ENCODE results near the gene MRPL55. TPM values are rescaled to one million over a fixed set of nuclear protein-coding genes. Genes with fewer than 3 reads are reported as not detected.

The MRPL55 gene
- total RNA-seq, 2 experiments from 2014 or later, result 45.5 TPM

DNA sequence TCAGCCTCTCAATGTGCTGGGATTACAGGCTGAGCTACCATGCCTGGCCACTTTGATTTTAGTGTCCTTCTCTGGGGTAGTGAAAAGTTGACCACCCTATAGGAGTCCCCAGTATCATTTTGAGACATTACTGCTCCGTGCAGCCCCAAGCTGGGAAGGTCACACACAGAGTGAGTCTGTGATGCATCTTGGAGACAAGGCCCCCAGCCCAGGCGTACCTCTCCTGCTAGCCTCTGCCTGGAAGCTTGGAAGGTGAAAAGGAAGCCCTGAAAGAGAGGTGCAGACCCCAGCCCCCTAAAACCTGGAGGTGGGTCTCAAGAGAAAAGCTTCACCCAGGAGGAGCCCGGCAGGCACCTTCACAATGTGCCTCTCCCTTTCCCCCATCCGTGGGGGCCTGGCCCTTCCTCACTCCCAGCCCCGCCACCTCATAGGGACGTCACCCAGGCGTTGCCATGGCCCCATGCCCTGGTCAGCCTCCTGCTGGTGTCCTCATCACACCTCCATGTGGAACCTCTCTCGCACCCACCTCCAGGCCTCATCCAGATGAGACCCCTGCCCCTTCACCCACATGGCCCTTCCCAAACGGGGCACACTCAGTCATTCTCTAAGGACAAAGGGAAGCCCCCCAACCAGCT lies 32.2 kb downstream of the MRPL55 start:
- no peak for DNase-seq
- peaks cover 3% of the 10 kb centered on the region for H3K36me3 Mint-ChIP-seq (ENCODE audit: low read depth)

DNA sequence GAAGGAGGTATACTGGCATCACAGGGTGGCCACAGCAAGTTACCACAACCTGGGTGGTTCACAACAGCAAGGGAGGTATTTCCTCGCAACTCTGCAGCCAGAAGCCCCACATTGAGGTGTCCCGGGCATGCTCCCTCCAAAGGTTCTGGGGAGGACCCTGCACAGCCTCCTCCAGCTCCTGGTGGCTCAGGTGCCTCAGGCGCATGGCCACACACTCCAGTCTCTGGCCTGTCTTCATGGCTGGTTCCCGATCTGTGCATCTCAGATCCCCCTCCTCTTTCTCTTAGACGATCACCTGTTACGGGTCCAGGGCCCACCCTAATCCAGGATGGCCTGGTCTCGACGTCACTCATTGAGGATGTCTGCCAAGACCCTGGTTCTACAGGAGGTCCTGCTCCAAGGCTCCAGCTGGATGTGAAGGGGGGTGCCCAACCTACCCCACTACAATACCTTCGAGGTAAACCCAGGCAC lies 33.3 kb downstream of the MRPL55 start:
- Mint-ChIP-seq H3K4me1 (ENCODE audit: low read depth) (peaks cover 11% of the 10 kb centered on the region), H3K4me3 (no peak overlapping the region), H3K27ac (no peak overlapping the region), H3K36me3 (ENCODE audit: low read depth) (peaks cover 1% of the 10 kb centered on the region), H3K27me3 (ENCODE audit: low read depth) (no peaks in the 10 kb centered on the region), H3K9me3 (no peaks in the 10 kb centered on the region)
- no peak for DNase-seq
- intact Hi-C loops (cut with micrococcal nuclease), result no loop called here
- CTCF ChIA-PET, result interaction anchor here (0.5 kb wide), 1 partner anchor 161 kb away, joined by 9 read pairs; no protein-coding TSS in a partner anchor

More for the DNA sequence above, 32.2 kb downstream of the MRPL55 start:
- peaks cover 14% of the 10 kb centered on the region for H3K4me1 Mint-ChIP-seq (ENCODE audit: low read depth)
- no peak overlapping the region for H3K4me3 Mint-ChIP-seq
- CTCF ChIA-PET, result interaction anchor here (0.6 to 1.2 kb wide), 2 partner anchors 78 to 354 kb away, joined by 3 to 6 read pairs; no protein-coding TSS in a partner anchor
- no peaks in the 10 kb centered on the region for H3K9me3 Mint-ChIP-seq
- no peaks in the 10 kb centered on the region for H3K27me3 Mint-ChIP-seq (ENCODE audit: low read depth)
- no peak overlapping the region for H3K27ac Mint-ChIP-seq
- intact Hi-C loops (cut with micrococcal nuclease), result no loop called here

DNA sequence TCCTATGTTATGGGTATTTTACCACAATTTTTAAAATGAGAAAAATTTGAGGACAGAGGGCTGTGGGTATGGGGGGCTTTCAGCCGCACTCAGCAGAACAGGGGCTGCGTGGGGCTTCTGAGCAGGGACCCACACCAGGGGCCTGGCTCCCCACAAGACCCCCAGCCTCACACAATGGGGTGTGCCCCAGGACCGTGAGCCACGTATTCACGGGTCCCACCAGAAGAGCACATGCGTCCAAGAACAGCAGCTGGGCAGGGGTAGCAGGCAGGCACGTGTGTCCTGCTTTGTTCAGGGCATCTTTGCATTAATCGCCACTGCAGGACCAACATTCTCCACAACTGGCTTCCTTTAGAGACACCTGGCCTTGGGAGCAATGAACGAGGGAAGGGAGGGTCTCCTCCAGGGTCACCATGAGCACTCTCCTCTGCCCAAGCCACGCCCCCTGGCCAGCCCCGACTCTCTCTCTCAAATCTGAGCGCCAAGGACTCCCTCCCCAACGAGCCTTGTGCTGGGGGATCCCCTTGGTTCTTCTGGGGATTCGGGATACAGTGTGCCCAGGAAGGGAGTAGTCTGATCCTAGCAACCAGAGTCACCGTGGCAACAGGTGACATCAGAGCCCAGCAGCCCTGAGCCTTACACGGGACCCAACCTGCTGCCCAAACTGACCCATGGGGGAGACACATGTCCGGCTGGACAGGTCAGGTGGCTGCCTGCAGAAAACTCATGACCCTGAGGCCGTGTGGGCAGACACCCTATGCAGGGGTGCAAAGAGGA lies 34.0 kb downstream of the MRPL55 start:
- no peaks in the 10 kb centered on the region for H3K27me3 Mint-ChIP-seq (ENCODE audit: low read depth)
- CTCF ChIA-PET, result interaction anchor here (0.5 to 1.5 kb wide), 3 partner anchors 70 to 162 kb away, joined by 3 to 9 read pairs (median 3); no protein-coding TSS in a partner anchor
- H3K27ac Mint-ChIP-seq, result no peak overlapping the region
- intact Hi-C loops (cut with micrococcal nuclease), result no loop called here
- H3K4me3 Mint-ChIP-seq, result no peak overlapping the region
- no peak for DNase-seq
- H3K36me3 Mint-ChIP-seq (ENCODE audit: low read depth), result peaks cover 1% of the 10 kb centered on the region
- H3K4me1 Mint-ChIP-seq (ENCODE audit: low read depth), result peaks cover 7% of the 10 kb centered on the region
- no peaks in the 10 kb centered on the region for H3K9me3 Mint-ChIP-seq

DNA sequence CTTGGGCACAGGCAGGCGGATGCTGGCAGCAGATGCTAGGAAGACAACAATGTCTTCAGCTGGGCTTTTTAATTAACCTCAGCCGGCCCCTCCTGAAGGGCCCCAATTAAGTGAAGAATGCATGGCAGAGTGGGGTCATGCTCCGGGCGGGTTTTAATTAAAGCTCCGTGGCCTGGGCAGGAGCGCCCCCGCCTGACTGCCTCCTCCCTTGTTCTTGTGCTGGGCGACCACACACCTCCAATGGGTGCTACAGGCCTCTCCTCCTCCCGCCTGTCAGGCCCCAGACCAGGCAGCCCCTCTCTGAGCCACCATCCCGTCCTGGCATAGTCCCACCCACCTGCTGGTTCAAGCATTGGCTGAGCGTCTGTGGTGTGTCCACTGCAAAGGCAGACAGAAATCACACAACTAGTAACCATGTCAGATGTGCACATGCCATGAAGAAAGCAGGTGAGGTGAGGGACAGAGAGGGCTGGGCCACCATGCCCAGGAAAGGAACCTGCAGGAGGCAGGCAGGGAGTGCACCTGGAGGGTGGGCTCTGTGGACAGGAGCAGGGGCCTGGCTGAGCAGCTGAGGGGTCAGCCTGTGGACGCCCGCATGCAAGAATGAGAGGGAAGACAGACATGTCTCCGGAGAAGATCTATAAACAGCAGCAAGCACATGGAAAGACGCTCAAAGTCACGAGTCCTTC lies 35.1 kb downstream of the MRPL55 start:
- Mint-ChIP-seq H3K4me1 (ENCODE audit: low read depth) (peaks cover 3% of the 10 kb centered on the region), H3K4me3 (no peak overlapping the region), H3K9me3 (no peaks in the 10 kb centered on the region), H3K36me3 (ENCODE audit: low read depth) (no peaks in the 10 kb centered on the region), H3K27me3 (ENCODE audit: low read depth) (no peaks in the 10 kb centered on the region), H3K27ac (no peak overlapping the region)
- no peak for DNase-seq
- CTCF ChIA-PET, result interaction anchor here (0.9 to 1.5 kb wide), 2 partner anchors 69 to 74 kb away, joined by 3 read pairs; no protein-coding TSS in a partner anchor
- intact Hi-C loops (cut with micrococcal nuclease), result no loop called here

DNA sequence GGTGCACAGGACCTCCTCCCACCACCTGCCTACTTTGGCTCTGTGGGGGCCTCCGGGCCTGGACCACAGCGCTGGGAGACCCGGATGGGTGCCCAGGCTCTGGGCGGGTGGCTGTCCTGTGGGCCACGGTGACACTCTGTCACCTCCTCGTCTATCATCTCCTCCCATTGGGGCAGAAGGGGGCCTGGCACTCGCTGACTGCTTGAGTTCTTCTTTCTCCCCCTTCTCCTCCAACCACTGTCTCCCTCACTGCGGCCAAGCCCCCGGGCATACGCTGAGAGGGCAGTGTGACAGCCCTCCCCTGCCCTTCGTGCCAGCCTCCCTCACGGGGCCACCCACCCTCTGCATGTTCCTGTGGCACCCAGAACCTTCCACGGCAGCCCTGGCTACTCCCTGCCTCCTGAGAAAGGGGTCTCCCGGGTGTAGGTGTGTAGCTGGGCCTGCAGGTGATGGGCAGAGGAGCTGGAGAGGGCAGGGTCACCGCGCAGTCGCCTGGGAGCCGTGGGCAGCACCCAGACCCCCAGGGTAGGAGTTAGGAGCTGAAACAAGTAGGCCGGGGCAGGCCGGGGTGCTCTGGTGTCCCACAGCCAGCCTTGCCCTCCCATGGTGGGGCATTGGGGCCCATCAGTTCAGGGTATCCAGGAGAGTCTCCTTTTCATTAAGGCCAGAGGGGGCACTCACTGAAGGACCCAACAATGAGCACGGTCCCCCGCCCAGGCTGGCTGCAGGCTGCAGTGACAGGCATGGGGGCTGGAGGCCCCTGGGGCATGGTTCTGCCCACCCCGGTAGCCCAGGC lies 35.8 kb downstream of the MRPL55 start:
- no peak overlapping the region for H3K27ac Mint-ChIP-seq
- H3K36me3 Mint-ChIP-seq (ENCODE audit: low read depth), result no peaks in the 10 kb centered on the region
- intact Hi-C loops (cut with micrococcal nuclease), result no loop called here
- no peak for DNase-seq
- no peaks in the 10 kb centered on the region for H3K4me1 Mint-ChIP-seq (ENCODE audit: low read depth)
- H3K4me3 Mint-ChIP-seq, result no peak overlapping the region
- H3K27me3 Mint-ChIP-seq (ENCODE audit: low read depth), result no peaks in the 10 kb centered on the region
- no peaks in the 10 kb centered on the region for H3K9me3 Mint-ChIP-seq
- CTCF ChIA-PET, result interaction anchor here (1.5 kb wide), 1 partner anchor 68 kb away, joined by 3 read pairs; no protein-coding TSS in a partner anchor

DNA sequence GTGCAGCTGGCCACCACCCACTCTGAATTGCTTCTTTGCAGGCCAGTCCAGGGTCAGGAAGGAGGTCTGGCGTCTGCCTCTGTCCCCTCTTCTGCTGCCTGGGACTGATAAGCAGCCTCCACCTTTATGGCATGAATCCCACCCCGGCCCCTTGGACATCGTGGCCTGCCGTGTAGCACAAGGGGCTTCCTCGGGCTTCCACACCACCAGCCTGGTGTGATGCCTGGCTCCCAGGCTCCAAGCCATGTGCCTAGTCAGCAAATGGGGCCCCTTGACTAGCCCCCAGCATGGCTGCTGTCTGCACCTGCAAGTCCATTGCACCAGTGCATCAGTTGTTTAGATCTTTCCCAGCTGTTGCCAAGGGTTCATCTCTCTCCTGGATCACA lies 36.4 kb downstream of the MRPL55 start:
- H3K9me3 Mint-ChIP-seq, result no peaks in the 10 kb centered on the region
- no peaks in the 10 kb centered on the region for H3K27me3 Mint-ChIP-seq (ENCODE audit: low read depth)
- intact Hi-C loops (cut with micrococcal nuclease), result no loop called here
- CTCF ChIA-PET, result no interaction called here
- no peak for DNase-seq
- H3K4me1 Mint-ChIP-seq (ENCODE audit: low read depth), result no peaks in the 10 kb centered on the region
- no peak overlapping the region for H3K4me3 Mint-ChIP-seq
- H3K36me3 Mint-ChIP-seq (ENCODE audit: low read depth), result no peaks in the 10 kb centered on the region
- no peak overlapping the region for H3K27ac Mint-ChIP-seq

DNA sequence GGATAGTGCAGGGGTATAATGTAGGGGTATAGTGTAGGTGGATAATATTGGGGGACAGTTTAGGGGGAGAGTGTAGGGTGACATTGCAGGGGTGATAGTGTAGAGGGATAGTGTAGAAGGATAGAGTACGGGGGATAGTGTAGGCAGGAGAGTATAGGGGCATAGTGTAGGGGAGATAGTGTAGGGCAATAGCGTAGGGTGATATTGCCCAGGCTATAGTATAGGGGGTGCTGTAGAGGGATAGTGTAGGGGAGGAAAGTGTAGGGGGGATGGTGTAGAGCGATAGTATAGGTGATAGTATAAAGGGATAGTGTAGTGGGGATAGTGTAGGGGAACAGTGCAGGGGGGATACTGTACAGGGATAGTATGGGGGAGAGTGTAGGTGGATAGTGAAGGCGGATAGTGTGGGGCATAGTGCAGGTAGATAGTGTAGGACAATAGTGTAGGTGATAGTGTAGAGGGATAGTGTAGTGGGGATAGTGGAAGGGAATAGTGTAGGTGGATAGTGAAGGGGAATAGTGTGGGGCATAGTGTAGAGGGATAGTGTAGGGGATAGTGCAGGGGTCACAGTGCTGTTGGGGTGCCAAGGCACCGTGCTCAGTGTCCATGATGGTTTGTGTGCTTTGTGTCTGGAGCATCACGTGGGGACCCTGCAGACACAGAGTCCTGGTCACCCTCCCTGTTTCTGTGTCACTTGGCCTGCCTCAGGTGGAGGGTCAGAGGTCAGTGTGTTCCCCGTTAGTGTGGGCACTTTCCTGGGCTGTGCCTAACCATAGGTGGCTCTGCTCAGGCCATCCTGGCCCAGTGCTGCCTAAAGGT lies 37.1 kb downstream of the MRPL55 start:
- no peak overlapping the region for H3K4me3 Mint-ChIP-seq
- intact Hi-C loops (cut with micrococcal nuclease), result no loop called here
- no peak for DNase-seq
- H3K27ac Mint-ChIP-seq, result no peak overlapping the region
- H3K27me3 Mint-ChIP-seq (ENCODE audit: low read depth), result no peaks in the 10 kb centered on the region
- no peaks in the 10 kb centered on the region for H3K9me3 Mint-ChIP-seq
- H3K36me3 Mint-ChIP-seq (ENCODE audit: low read depth), result no peaks in the 10 kb centered on the region
- no peaks in the 10 kb centered on the region for H3K4me1 Mint-ChIP-seq (ENCODE audit: low read depth)
- CTCF ChIA-PET, result no interaction called here

DNA sequence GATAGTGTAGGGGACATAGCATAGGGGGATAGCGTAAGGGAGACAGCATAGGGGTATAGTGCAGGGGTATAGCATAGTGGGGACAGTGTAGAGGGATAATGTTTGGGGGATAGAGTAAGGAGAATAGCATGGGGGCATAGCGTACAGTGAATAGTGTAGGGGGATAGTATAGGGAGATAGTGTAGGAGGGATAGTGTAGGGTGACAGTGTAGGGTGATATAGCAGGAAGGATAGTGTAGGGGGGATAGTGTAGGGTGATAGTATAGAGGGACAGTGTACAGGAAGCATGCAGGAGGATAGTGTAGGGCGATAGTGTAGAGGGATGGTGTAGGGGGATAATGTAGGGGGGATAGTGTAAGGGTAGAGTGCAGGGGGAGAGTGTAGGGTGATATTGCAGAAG lies 38.2 kb downstream of the MRPL55 start:
- H3K36me3 Mint-ChIP-seq (ENCODE audit: low read depth), result no peaks in the 10 kb centered on the region
- DNase-seq, result no peak
- CTCF ChIA-PET, result no interaction called here
- peaks cover 5% of the 10 kb centered on the region for H3K27me3 Mint-ChIP-seq (ENCODE audit: low read depth)
- H3K9me3 Mint-ChIP-seq, result no peaks in the 10 kb centered on the region
- no peaks in the 10 kb centered on the region for H3K4me1 Mint-ChIP-seq (ENCODE audit: low read depth)
- H3K27ac Mint-ChIP-seq, result no peak overlapping the region
- no peak overlapping the region for H3K4me3 Mint-ChIP-seq
- intact Hi-C loops (cut with micrococcal nuclease), result no loop called here

DNA sequence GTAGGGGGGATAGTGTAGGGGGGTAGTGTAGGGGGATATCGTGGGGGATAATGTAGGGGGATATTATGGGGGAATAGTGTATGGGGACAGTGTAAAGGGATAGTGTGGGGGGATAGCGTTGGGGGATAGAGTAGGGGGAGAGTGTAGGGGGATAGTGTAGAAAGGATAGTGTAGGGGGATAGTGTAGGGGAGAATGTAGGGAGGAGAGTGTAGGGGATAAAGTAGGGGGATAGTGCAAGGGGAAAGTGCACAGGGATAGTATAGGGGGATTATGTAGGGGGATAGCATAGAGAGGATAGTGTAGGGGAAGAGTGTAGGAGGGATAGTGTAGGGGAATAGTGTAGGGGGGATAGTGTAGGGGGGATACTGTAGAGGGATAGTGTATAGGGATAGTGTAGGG lies 38.9 kb downstream of the MRPL55 start:
- Mint-ChIP-seq H3K27me3 (ENCODE audit: low read depth) (peaks cover 8% of the 10 kb centered on the region), H3K9me3 (no peaks in the 10 kb centered on the region), H3K36me3 (ENCODE audit: low read depth) (no peaks in the 10 kb centered on the region), H3K4me3 (no peak overlapping the region), H3K27ac (no peak overlapping the region), H3K4me1 (ENCODE audit: low read depth) (no peaks in the 10 kb centered on the region)
- no peak for DNase-seq
- intact Hi-C loops (cut with micrococcal nuclease), result no loop called here
- CTCF ChIA-PET, result no interaction called here

DNA sequence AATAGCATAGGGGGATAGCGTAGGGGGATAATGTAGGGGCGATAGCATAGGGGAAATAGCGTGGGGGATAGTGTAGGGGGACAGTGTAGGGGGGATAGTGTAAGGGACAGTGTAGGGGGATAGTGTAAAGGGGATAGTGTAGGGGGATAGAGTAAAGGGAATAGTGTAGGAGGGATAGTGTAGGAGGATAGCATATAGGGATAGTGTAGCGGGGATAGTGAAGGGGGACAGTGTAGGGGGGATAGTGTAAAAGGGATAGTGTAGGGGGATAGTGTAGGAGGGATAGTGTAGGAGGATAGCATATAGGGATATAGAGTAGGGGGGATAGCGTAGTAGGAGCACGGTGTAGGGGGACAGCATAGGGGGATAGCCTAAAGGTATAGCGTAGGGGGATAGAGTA lies 40.7 kb downstream of the MRPL55 start:
- H3K9me3 Mint-ChIP-seq, result no peaks in the 10 kb centered on the region
- no peak for DNase-seq
- H3K36me3 Mint-ChIP-seq (ENCODE audit: low read depth), result no peaks in the 10 kb centered on the region
- H3K4me3 Mint-ChIP-seq, result no peak overlapping the region
- intact Hi-C loops (cut with micrococcal nuclease), result no loop called here
- CTCF ChIA-PET, result no interaction called here
- H3K4me1 Mint-ChIP-seq (ENCODE audit: low read depth), result no peaks in the 10 kb centered on the region
- H3K27ac Mint-ChIP-seq, result no peak overlapping the region
- peaks cover 8% of the 10 kb centered on the region for H3K27me3 Mint-ChIP-seq (ENCODE audit: low read depth)

DNA sequence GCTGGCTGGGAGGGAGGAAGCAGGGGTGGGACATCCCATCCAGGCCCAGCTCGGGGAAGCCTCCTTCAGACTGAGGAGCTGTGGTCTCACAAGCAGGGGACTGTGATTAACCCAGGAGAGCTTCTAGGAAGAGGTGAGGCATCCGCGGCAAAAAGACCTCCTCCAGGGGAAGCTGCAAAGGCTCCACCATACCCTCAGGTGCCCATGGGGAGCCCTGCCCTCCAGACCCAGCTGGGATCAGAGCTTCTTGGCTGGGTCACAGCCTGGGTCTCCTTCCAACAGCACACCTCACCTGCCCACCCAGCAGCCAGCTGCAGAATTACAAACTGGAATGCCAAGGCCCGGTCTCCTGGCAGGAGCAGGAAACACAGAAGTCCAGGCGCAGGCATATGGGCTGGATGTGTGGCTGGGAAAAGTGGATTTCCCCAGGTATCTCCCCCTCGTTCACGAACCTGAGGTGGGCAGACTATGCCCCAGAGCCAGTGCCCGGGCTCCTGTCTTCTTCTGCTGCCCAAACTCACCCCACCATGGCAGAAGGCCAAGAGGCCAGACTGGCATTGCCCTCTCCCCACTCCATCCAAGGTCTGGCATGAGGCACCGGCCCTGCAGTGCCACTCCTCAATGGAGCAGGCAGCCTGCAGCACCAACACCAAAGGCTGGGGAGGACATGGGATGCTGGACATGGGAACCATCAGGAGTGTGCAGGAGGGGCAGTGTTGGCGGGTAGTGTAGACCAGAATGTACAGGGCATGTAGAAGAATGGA lies 42.0 kb downstream of the MRPL55 start:
- Mint-ChIP-seq H3K9me3 (no peaks in the 10 kb centered on the region), H3K36me3 (ENCODE audit: low read depth) (no peaks in the 10 kb centered on the region), H3K27ac (no peak overlapping the region), H3K4me1 (ENCODE audit: low read depth) (no peaks in the 10 kb centered on the region), H3K4me3 (no peak overlapping the region), H3K27me3 (ENCODE audit: low read depth) (peaks cover 8% of the 10 kb centered on the region)
- intact Hi-C loops (cut with micrococcal nuclease), result no loop called here
- CTCF ChIA-PET, result no interaction called here
- no peak for DNase-seq

Data from activated naive CD4-positive, alpha-beta T cell treated with anti-CD3 and anti-CD28 coated beads for 36 hours (primary cell).